ENCODE results near the gene NELFB. TPM values are rescaled to one million over a fixed set of nuclear protein-coding genes. Genes with fewer than 3 reads are reported as not detected.

The NELFB gene
- total RNA-seq, 2 donors from 2014 or later: 73.3 to 86.6 TPM

DNA sequence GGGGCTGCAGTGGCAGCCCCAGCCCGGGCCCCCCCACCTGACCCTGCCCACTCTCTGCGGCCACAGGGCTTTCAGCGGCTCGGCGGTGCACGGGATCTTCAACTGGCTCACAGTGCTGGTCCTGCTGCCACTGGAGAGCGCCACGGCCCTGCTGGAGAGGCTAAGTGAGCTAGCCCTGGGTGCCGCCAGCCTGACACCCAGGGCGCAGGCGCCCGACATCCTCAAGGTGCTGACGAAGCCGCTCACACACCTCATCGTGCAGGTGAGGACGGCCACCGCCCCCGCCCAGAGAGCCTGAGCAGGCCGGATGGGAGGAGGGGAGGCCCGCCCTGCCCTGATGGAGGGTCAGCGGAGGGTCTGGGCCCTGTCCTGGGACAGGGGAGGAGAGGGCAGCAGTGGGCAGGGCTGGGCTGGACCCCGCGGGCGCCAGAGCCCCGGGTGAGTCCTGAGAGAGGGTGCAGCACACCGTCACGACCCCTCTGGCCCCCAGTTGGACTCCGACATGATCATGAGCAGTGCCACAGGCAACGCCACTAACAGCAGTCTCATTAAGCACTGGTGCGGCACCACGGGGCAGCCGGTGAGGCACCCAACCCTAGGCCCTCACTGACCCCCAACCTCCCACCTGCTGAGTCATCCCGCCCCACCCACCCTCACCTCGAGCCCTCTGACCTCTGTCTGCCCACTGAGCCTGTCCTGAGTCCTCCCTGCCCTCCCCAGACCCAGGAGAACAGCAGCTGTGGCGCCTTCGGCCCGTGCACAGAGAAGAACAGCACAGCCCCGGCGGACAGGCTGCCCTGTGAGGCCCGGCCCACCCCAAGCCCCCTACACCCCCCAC, 21.8 kb upstream of the NELFB start:
- Mint-ChIP-seq H3K4me3 (no peak overlapping the region), H3K27me3 (ENCODE audit: insufficient read depth) (no peaks in the 10 kb centered on the region), H3K9me3 (no peaks in the 10 kb centered on the region), H3K36me3 (ENCODE audit: low read depth) (no peaks in the 10 kb centered on the region), H3K4me1 (peaks cover 13% of the 10 kb centered on the region), H3K27ac (no peak overlapping the region)
- no peaks in the 10 kb centered on the region for H3K36me3 ChIP-seq (ENCODE audit: control insufficient read depth, insufficient read depth, low read length)
- H3K27ac ChIP-seq (ENCODE audit: low read depth, low read length): no peak overlapping the region
- no peaks in the 10 kb centered on the region for H3K9me3 ChIP-seq (ENCODE audit: control insufficient read depth, low read length)
- no peak overlapping the region for H3K4me3 ChIP-seq (ENCODE audit: low read length)
- no peaks in the 10 kb centered on the region for H3K27me3 ChIP-seq (ENCODE audit: control insufficient read depth, insufficient read depth, low read length, poor library complexity, severe bottlenecking)
- no peak for DNase-seq
- peaks cover 15% of the 10 kb centered on the region for H3K4me1 ChIP-seq (ENCODE audit: control insufficient read depth, insufficient read depth, low read length)
- WGBS, 2 experiments (ENCODE audit: insufficient coverage in 1 of 2, insufficient read length in 1 of 2): 91 to 95% methylated on average over 14 to 39 of the region's 40 CpGs
- TF ChIP-seq, protein P1, sequence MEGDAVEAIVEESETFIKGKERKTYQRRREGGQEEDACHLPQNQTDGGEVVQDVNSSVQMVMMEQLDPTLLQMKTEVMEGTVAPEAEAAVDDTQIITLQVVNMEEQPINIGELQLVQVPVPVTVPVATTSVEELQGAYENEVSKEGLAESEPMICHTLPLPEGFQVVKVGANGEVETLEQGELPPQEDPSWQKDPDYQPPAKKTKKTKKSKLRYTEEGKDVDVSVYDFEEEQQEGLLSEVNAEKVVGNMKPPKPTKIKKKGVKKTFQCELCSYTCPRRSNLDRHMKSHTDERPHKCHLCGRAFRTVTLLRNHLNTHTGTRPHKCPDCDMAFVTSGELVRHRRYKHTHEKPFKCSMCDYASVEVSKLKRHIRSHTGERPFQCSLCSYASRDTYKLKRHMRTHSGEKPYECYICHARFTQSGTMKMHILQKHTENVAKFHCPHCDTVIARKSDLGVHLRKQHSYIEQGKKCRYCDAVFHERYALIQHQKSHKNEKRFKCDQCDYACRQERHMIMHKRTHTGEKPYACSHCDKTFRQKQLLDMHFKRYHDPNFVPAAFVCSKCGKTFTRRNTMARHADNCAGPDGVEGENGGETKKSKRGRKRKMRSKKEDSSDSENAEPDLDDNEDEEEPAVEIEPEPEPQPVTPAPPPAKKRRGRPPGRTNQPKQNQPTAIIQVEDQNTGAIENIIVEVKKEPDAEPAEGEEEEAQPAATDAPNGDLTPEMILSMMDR (conservative IDR thresholded peaks at IDR 0.05): no peak
- no peak overlapping the region for H3K9ac ChIP-seq (ENCODE audit: extremely low read depth, low read length, poor library complexity, severe bottlenecking)

DNA sequence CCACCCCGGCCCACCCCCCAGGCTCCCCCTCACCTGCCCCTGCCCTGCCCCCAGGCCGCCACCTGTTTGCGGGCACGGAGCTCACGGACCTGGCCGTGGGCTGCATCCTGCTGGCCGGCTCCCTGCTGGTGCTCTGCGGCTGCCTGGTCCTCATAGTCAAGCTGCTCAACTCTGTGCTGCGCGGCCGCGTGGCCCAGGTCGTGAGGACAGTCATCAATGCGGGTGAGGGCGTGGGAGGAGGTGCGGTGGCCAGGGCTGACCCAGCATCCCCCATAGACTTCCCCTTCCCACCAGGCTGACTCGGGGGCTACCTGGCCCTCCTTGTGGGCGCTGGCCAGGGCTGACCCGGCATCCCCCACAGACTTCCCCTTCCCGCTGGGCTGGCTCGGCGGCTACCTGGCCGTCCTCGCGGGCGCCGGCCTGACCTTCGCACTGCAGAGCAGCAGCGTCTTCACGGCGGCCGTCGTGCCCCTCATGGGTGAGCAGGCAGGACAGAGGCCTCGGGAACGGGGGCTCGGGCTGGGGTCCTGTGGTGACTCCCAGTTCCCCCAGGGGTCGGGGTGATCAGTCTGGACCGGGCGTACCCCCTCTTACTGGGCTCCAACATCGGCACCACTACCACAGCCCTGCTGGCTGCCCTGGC, 21.0 kb upstream of the NELFB start:
- H3K36me3 Mint-ChIP-seq (ENCODE audit: low read depth): no peaks in the 10 kb centered on the region
- H3K9me3 Mint-ChIP-seq: no peaks in the 10 kb centered on the region
- Histone ChIP-seq H3K27ac (ENCODE audit: low read depth, low read length) (no peak overlapping the region), H3K9me3 (ENCODE audit: control insufficient read depth, low read length) (no peaks in the 10 kb centered on the region), H3K4me3 (ENCODE audit: low read length) (no peak overlapping the region), H3K27me3 (ENCODE audit: control insufficient read depth, insufficient read depth, low read length, poor library complexity, severe bottlenecking) (no peaks in the 10 kb centered on the region), H3K9ac (ENCODE audit: extremely low read depth, low read length, poor library complexity, severe bottlenecking) (no peak overlapping the region), H3K4me1 (ENCODE audit: control insufficient read depth, insufficient read depth, low read length) (peaks cover 20% of the 10 kb centered on the region), H3K36me3 (ENCODE audit: control insufficient read depth, insufficient read depth, low read length) (peaks cover 5% of the 10 kb centered on the region)
- H3K4me3 Mint-ChIP-seq: no peak overlapping the region
- no peak overlapping the region for H3K27ac Mint-ChIP-seq
- H3K4me1 Mint-ChIP-seq: peaks cover 16% of the 10 kb centered on the region
- H3K27me3 Mint-ChIP-seq (ENCODE audit: insufficient read depth): no peaks in the 10 kb centered on the region
- DNase-seq: no peak
- TF ChIP-seq, protein P1 (conservative IDR thresholded peaks at IDR 0.05): no peak
- WGBS, 2 experiments (ENCODE audit: insufficient coverage in 1 of 2, insufficient read length in 1 of 2): 89 to 91% methylated on average over 24 to 40 of the region's 40 CpGs

DNA sequence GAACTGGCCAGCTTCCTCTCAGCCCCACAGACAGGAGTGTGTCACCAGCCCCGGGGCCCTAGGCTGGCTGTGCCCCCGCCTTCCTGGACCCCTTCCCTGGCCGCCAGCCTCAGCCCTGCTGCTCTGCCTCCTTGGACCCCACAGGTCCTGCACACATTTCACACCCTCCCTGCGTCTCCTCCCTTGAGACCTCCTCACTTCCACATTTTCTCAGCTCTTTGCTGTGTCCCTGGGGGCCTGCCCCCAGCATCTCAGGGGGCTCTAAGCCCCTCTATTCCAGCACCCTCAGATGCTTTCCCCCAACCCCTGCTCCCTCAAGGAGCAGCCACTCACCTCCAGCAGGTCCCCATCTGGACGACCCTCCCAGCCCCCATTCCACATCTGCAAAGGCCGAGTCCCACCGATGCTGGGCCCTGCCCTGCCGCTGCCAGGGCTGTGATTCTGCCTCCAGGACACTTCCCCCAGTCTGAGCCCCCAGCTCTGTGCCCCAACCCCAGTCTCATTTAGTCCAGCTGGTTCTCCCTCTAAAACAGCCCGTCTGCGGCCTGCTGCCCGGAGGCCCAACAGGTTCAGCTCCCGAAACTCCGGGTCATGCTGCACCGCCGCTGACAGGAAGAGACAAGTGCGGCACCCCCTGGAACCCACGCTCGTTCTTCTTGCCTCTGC, 20.2 kb upstream of the NELFB start:
- Histone ChIP-seq H3K27me3 (ENCODE audit: control insufficient read depth, insufficient read depth, low read length, poor library complexity, severe bottlenecking) (no peaks in the 10 kb centered on the region), H3K4me3 (ENCODE audit: low read length) (no peak overlapping the region), H3K27ac (ENCODE audit: low read depth, low read length) (no peak overlapping the region), H3K9ac (ENCODE audit: extremely low read depth, low read length, poor library complexity, severe bottlenecking) (no peak overlapping the region), H3K4me1 (ENCODE audit: control insufficient read depth, insufficient read depth, low read length) (peaks cover 20% of the 10 kb centered on the region), H3K36me3 (ENCODE audit: control insufficient read depth, insufficient read depth, low read length) (peaks cover 5% of the 10 kb centered on the region), H3K9me3 (ENCODE audit: control insufficient read depth, low read length) (no peaks in the 10 kb centered on the region)
- Mint-ChIP-seq H3K27ac (no peak overlapping the region), H3K27me3 (ENCODE audit: insufficient read depth) (no peaks in the 10 kb centered on the region), H3K4me3 (no peak overlapping the region), H3K36me3 (ENCODE audit: low read depth) (no peaks in the 10 kb centered on the region), H3K4me1 (peaks cover 16% of the 10 kb centered on the region), H3K9me3 (no peaks in the 10 kb centered on the region)
- TF ChIP-seq, protein P1 (conservative IDR thresholded peaks at IDR 0.05): no peak
- WGBS, 2 experiments (ENCODE audit: insufficient coverage in 1 of 2, insufficient read length in 1 of 2): 85 to 92% methylated on average over 13 to 17 of the region's 18 CpGs
- no peak for DNase-seq

Data from endodermal cell (in vitro differentiated cells).